GM21390 (cell line): ENCODE results near the gene FCRL4.

Experiments
- ATAC-seq: cut with Tn5 transposase; IDR thresholded peaks from one replicate; pipeline ENCODE4 v1.9.1; 2021; ENCODE audit not compliant: unreplicated experiment

Gene FCRL4

DNA sequence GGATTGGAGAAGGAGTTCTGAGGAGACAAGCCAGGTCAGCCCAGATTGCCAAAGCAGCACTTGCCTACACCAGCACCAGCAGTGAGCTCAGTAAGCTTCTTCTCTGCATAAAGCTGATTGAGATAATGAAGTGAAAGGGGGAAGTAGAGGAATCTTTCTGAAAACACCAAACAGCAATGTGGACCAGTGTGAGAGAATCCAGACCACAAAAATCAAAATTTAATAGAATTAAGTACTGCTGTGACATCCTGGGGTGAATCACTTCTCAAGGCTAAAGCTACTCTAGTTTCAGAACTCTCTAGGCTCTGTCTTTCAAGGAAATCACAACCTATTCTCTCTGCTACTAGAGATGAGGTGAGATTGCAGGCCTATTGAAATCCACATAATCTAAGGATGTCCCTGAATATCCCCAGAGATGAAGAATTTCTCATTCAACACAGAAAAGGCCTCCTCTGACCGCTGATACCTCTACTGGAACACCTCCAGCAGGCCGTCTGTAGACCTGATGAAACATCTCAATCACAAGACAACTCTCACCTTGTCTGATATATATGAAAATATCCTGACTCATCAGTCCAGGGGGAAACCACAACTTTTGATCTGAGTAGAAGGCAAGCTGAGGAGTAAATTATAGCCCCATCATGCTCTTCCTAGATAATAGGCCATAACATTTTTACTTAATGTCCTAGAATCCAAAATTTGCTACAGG lies at the start of gene FCRL4:
Gene FCRL4 (minus strand): TSS at position 127 of the 709 bp plus-strand sequence. CDS start 141 bp downstream, outside the sequence.
- peak; percentile 63 for ATAC-seq

DNA sequence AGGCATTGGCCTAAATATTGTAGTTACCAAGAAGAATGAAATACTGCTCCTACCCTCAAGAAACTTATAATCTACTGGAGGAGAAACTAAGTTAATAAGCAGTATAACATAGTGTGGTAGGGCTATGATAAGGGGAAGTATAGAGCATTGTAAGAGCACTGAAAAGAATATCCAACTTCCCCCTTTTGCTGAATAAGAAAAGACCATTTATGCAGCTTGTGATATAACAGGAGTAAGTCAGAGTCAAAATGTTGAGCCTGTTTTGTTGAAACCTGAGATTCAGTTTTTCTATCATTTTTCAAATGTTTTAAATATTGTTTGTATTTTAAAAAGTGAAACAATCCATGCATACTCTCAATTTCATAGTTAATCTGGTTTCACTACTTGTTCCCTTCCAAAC lies 48.3 kb upstream of the FCRL4 start:
- ATAC-seq, result no peak

DNA sequence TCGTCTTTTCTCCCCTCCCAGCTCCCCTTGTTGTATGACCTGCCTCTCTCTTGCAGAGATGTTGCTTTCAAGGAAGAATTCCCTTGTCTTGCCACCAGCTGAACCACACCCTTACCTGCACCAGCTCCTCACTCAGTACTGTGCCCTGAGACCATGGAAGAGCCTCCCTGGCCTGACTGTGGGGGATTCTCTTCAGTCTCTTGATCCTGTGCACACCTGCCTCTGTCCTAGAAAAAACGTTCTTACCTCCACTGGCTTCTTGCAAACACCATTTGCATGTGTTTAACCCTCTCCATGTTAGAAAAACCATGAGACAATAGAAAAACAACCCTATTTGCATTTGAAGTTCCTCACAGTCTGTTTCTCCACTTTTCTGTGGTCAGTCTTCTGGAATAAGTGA lies 43.3 kb upstream of the FCRL4 start:
- ATAC-seq, result no peak

DNA sequence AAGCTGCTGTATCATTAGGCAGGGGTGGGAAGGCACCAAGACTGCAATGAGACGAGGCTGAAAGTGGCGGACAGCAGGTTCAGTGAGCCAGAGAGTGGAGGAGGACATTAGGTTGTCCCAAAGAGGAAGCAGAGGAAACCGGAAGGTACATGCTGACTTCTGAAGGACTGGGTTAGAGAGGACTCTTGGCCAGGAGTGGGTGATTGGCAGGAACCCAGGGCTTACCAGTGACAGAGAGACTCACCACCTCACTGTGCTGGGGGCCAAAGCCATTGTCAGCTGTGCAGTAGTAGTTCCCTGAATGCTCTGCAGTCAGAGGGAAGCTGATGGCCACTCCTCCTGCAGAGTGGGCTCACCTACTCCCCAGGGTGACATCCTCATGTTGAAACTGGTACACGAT lies 41.9 kb upstream of the FCRL4 start:
- no peak for ATAC-seq

DNA sequence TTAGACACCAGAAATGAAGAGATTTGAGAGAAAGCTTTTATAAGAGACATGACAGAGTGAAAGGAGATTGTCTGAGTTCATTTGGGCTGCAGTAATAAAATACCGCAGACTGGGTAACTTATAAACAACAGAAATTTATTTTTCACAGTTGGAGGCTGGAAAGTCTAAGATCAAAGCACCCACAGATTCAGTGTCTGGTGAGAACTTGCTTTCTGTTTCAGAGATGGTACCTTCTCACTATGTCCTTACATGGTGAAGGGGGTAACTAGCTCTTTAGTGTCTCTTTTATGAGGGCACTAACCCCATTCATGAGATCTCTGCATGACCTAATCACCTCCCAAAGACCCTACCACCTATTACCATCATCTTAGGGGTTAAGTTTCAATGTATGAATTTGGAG lies 30.9 kb upstream of the FCRL4 start:
- no peak for ATAC-seq

DNA sequence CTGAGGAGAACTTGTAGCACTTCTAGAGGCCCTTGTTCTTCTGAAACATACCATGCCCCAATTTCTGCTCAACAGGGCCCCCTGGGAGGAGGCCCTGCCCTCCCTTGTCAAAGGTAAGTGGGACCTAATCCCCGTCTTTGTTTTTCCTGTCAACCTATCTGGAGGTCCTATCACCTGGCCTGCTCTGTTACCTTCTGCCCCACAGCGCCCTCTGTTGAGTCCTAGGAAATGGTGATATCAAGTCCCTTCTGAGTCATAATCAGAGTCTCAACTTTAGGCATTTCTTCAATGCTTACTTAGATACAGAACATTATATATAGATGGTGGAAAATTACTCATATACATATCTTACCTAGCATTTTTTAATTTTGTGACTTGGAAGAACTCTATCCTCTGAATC lies 28.2 kb upstream of the FCRL4 start:
- peak; percentile 53 for ATAC-seq

DNA sequence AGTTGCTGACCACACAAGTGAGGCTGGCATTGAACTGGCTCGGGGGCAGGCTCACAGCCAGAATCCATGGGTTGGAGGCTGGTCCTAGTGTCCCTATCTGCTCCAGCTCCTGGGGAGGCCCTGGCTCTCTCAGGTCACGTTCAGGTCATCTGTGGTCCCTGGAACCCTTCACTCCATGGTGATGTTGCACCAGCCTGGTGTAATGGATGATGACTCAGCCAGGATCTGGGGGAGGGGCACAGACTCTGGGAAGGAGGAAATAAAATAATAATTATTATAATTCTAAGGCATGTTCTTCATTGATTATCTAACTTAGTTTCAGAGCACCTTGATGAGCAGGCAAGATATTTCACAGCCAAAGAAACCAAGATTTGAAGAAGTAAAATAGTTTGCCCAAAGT lies 26.6 kb upstream of the FCRL4 start:
- ATAC-seq, result no peak

DNA sequence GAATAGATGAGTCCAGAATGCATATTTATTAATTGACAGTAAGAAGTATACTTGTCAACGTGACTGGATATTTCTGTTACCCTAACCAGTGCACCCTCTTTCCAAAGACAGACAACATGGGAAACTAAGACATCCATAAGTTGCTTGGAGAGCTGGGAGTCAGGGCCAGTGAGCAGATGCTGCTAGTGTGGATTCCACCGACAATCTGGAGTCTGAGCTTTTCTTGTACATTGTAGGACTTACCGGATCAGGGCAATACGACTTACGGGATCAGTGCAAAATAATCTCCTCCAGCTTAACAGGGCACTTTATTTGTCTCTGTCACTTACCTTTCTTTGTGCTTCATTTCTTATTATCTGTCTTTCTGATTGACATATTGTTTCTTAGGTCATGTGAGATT lies 24.6 kb upstream of the FCRL4 start:
- no peak for ATAC-seq

DNA sequence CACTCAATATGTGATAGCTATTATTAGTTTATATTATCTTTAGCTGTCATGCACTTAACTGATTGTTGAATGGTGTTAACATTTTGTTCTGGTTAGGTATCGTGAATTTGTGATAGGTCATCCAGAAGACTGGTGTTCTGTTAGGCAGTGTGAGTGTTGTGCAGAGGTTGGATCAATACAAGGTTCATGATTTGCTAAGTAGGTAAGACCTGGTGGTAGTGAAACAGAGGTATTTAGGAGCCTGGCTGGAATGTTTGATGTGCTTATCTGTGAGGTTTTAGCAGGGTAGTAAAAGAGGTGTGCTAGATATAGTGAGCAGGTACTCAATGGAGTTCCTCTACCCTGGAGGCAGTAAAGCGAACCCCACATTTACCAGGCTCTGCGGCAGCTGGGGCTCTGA lies 20.3 kb upstream of the FCRL4 start:
- no peak for ATAC-seq

DNA sequence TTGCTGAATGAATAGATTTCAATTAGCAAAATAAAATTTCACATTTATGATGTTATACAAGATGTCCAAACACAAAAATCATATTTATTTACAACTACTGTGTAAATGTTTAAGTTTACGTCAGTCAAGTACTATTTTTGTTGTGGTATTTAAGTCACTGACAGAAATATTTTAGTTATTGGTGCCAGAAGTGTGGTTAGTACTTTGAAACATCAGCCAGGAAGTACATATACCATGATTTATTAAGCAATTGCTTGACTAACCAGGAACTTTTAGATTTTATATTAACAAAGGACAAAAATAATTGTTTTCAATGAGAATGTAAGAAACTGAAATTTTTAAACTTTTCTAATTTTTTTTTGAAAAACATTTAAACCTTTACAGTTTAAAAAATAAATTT lies 2.4 kb upstream of the FCRL4 start:
- no peak for ATAC-seq

DNA sequence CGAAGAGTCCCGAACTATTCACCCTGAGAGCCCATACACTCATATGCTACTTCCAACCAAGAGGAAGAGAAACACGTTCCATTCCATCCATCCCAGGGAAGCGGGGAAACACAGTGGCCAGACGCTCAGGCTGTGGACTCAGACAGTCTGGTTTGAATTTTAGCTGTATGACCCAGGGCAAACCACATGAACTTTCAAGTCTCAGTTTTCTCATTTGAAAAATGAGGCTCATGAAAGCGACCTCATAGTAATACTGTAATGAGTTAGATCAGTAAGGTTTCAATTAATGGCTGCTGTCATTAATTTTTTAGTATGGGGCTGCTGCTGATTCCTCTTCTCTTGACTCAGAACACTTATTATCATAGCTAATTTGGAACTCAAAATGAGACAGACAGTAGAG lies 1.5 kb downstream of the FCRL4 start:
- ATAC-seq, result peak; percentile 51

DNA sequence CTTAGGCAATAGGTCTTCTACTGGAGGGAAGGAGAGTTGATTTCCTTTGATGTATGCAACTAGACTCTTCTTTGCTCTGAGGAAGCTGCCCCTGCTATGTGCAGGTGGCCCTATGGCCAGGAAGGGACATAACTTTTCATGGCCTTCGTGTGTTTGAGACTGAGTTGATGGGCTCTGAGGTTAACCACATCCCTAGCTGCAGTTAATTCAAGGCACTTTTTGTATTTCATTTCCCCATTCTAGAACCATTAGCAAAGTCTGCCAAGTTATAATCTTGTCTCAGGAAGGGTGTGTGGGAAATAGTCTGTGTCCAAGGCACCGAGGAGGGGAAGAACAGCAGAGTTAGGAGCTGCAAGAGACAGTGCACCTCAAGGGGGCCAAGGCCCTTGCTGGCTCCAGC lies 2.5 kb downstream of the FCRL4 start:
- peak; percentile 65 for ATAC-seq

DNA sequence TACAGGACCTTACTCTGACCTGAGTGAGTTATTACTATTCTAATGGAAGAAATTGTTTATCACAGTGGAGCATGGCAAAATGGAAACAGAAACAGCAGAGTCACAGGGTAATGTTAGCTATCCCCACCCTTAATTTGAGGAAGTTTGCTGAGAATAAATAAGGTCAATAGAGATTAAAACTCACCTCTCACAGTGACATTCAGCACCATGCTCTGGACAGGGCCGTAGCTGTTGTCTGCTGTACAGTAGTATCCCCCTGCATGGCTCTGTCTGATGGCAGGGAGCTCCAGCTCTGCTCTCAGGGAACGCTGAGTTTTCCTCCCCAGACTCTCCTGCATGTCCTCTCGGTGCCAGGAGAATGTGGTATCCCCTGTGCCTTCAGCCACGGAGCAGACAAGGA lies 11.9 kb downstream of the FCRL4 start:
- ATAC-seq, result no peak

DNA sequence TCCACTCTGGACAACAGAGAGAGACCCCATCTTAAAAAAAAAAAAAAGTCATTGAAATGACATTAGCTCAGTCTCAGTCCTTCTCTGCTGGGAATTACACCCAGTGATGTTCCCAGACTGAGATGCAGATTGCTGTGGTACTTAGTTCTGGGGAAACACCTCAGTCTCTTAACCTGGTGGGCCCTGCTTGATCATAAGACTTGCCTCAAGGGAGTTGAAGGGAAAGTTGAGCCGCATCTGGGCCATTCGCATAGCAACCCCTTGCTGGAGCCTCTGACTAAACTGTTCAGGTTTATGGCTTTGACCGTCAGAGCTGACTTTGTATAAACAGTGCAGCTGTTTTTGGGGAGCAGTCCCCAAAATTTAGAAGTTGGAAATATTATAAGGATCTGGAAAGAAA lies 13.4 kb downstream of the FCRL4 start:
- ATAC-seq, result no peak

DNA sequence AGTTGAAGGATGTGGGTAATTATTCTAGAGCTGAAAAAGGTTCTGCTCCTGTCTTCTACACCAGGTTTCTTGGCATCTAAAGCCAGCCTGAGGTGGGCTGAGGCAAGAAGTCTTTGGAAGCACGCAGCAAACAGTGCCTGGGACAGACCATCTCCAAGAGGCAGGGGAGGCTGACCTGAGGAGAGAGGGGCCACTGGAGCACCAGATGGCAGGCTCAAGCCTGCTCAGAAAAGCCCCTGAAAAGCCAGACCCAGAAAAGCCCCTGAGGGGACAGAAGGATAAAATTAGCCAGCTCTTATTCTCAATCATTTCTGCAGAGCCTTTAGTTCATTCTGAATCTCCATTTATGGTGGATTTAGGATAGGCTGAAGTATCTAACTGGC lies 17.1 kb downstream of the FCRL4 start:
- ATAC-seq, result no peak

DNA sequence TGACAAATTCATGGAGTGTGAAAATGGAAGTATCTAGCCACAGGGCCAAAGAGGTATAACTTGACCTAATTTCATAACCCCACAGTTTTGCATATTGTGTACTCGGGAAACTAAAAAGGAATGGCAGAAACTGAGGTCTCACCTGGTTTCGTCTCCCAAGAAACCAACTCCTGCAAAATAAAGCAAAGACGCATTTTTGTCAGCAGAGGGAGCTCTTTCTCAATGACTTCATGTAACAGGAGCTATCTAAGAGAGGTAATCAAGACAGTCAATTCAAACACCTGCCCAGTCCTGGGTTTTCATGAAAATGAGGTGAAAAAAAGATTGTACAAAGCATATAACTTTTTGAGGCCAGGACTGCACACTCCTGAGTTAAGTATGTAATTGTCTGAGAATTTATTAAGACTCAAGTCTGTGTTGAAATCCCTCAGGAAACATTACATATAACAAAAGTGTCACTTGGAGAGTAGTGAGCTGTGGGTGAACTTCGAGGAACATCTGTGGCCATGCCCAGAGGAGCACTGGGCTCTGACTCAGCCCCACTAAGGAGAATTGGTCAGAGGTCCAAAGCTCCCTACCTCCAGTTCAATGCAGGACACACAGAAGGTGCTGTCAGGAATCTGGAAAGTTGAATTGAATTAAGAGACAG lies 17.6 kb downstream of the FCRL4 start:
- ATAC-seq, result no peak

DNA sequence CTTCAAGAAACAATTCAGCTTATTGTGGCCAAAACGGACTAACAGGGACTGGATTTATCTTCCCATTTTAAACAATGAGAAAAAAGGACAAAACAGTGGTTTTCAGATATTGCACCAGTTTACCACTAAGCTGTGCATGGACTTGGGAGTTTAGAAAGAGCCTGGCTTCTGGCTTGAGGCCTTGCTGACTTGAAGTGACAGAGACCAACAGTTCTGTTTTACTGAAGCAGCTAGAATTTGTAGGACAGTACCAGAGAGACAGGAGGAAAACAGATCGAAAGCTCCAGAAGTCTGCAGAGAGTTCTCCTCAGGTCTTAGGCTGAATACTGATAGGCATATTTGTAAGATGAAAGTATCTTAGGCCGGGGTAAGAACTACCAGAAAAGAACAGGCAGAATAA lies 20.5 kb downstream of the FCRL4 start:
- ATAC-seq, result no peak

DNA sequence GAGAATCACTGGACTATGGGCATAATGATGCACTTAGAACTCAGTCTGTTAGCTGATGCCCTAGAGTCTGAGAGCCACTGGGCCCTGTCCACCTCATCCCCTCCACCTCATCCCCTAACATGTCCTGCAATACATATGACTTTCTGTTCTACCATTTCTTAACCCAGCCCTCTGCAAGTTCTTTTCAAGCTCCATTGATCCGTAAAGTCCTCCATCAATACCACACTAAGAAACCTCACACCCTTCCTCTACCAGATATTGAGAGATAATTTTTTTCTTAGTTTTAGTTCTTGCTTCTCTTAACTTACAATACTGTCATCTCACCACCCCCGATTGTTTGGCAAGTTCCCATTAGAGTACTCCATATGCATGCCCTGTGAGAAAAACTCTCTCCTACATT lies 22.1 kb downstream of the FCRL4 start:
- ATAC-seq, result peak; percentile 81

DNA sequence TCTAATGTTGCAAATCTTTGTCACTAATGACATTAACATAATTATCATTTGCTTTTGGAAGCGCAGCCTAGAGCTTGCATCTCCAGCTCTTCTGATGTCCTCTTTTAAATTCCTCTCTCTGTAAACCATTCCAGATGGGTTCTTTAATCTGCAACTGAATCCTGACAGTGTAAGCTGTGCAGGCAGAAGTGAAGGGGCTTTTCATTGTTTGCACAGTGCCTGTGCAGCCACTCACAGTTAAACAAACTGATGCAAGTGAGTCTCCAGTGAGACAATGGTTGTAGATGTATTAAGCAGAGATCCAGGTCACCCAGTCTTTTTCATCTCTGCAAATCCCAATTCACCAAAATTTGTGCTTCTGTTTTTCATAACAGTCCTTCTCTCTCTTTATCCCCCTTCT lies 23.0 kb downstream of the FCRL4 start:
- no peak for ATAC-seq

DNA sequence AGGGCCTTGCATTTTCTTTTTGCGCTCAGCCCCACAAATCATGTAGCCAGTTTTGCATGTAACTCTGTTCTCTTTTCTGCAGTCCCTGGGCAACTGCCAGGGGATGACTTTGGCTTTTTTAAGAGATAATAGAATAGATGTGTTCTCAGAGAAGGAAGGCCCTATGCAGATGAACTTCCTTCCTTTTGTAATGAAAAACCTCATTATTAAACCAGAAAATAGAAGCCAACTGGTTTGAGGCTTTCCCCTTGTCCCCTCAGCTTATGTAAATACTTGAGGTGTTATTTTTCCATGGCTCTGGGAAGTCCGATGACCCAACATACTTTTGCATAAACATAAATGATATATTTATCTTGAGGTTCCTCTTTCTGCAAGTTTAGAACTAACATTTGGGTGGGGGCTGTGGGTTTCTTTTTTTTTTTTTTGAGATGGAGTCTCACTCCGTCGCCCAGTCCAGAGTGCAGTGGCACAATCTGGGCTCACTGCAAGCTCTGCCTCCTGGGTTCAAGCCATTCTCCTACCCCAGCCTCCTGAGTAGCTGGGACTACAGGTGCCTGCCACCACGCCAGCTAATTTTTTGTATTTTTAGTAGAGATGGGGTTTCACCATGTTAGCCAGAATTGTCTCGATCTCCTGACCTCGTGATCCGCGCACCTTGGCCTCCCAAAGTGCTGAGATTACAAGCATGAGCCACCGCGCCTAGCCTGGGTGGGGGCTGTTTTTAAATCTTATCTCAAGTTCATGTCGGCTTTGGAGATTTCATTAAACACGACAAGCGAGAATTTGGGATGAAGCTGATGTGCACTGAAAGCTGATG lies 31.2 kb downstream of the FCRL4 start:
- no peak for ATAC-seq

DNA sequence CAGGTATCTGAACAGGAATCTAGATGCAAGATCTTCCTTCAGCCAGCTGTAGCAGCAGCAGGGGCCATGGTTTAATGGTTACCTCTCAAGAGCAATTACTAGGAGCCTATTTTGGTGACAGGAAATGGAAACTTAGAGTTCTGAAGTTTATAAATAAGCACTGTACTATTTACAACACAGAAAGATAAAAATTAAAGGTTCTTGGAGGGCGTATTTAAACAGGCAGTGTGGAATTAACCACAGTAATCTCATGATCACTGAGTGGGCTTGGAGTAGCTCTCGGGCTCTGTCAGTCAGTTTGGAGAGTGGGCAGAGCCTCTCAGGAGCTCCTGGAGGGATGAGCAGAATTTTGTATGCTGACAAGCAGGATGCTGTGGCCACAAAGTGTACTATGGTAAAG lies 35.4 kb downstream of the FCRL4 start:
- ATAC-seq, result peak; percentile 83

DNA sequence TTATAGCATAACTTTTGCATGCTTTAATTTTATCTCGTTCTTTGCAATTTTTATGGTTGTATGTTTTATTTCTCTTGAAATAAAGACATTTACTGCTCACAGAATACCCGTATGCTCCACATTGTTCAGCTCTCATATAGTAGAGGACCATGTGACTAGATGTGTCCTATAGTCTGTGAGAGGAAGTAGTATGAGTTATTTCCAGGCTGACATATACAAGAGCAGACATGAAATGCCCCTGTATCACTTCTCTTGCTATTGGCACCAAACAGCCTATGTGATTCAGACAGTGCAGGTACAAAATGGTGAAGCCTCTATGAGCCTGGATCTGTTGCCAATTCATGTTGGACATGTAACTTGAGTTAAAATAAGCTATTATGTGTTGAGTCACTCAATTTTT lies 39.8 kb downstream of the FCRL4 start:
- ATAC-seq, result no peak
